ENCODE results near the gene RGR. TPM values are rescaled to one million over a fixed set of nuclear protein-coding genes. Genes with fewer than 3 reads are reported as not detected.

The RGR gene
- total RNA-seq, 1 experiment from 2014 or later = not detected

DNA sequence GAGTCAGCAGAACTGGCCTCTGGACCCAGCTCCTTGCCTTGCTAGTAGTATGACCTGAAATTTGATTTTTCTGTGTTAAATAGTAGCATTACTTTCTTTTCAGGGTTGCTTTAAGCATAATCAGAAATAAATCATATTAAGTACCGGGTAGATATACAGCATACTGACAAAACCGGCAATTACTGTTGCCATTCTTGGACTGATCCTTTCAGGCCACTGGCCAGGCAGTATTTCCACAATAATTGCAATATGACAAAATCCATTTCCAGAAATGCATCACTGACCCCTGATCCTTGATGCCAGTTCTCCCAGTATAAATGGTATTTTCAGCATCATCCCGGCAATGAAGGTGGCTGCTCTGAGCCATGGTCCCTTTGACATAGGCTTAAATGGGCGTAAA lies 10.4 kb upstream of the RGR start:
- DNase-seq (ENCODE audit: low spot score) = no peak
- TF ChIP-seq, protein P1, sequence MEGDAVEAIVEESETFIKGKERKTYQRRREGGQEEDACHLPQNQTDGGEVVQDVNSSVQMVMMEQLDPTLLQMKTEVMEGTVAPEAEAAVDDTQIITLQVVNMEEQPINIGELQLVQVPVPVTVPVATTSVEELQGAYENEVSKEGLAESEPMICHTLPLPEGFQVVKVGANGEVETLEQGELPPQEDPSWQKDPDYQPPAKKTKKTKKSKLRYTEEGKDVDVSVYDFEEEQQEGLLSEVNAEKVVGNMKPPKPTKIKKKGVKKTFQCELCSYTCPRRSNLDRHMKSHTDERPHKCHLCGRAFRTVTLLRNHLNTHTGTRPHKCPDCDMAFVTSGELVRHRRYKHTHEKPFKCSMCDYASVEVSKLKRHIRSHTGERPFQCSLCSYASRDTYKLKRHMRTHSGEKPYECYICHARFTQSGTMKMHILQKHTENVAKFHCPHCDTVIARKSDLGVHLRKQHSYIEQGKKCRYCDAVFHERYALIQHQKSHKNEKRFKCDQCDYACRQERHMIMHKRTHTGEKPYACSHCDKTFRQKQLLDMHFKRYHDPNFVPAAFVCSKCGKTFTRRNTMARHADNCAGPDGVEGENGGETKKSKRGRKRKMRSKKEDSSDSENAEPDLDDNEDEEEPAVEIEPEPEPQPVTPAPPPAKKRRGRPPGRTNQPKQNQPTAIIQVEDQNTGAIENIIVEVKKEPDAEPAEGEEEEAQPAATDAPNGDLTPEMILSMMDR (IDR thresholded peaks at IDR 0.05) = no peak
- TF ChIP-seq NFE2L1 (CRISPR knock-in tag; IDR thresholded peaks at IDR 0.05) = no peak
- no peak for TF ChIP-seq PRRX2 (CRISPR knock-in tag; IDR thresholded peaks at IDR 0.05)
- TF ChIP-seq, protein P2, sequence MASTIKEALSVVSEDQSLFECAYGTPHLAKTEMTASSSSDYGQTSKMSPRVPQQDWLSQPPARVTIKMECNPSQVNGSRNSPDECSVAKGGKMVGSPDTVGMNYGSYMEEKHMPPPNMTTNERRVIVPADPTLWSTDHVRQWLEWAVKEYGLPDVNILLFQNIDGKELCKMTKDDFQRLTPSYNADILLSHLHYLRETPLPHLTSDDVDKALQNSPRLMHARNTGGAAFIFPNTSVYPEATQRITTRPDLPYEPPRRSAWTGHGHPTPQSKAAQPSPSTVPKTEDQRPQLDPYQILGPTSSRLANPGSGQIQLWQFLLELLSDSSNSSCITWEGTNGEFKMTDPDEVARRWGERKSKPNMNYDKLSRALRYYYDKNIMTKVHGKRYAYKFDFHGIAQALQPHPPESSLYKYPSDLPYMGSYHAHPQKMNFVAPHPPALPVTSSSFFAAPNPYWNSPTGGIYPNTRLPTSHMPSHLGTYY (CRISPR knock-in tag; IDR thresholded peaks at IDR 0.05) = no peak
- no peak for TF ChIP-seq GABPB1 (CRISPR knock-in tag; IDR thresholded peaks at IDR 0.05)
- no peak for TF ChIP-seq EMX1 (CRISPR knock-in tag; IDR thresholded peaks at IDR 0.05)
- no peak for TF ChIP-seq ZNF396 (CRISPR knock-in tag; IDR thresholded peaks at IDR 0.05; ENCODE audit: borderline replicate concordance)
- no peak for TF ChIP-seq MYBL2 (CRISPR knock-in tag; IDR thresholded peaks at IDR 0.05)
- Mint-ChIP-seq H3K27ac (no peak overlapping the region), H3K9me3 (no peaks in the 10 kb centered on the region), H3K36me3 (no peaks in the 10 kb centered on the region), H3K4me1 (0 out of 2 replicates have a peak, but pooled peaks cover 4% of the 10 kb centered on the region), H3K4me3 (no peak overlapping the region), H3K27me3 (ENCODE audit: low read depth) (peaks cover 21% of the 10 kb centered on the region)
- ChIA-PET CTCF (interaction anchor here (1.2 to 1.4 kb wide), 2 partner anchors 29 to 86 kb away, joined by 3 read pairs; no protein-coding TSS in a partner anchor), POLR2A (no interaction called here)
- no peak for ATAC-seq

GRCh38 chr10:84235096-84235495 lies 9.8 kb upstream of the RGR start:
- CTCF ChIA-PET = interaction anchor here (1.2 kb wide), 1 partner anchor 21 kb away, joined by 4 read pairs; no protein-coding TSS in a partner anchor

More at GRCh38 chr10:84235096-84235495, 9.8 kb upstream of the RGR start:
- ATAC-seq (no peak), DNase-seq (ENCODE audit: low spot score) (no peak)
- Mint-ChIP-seq H3K4me3 (no peak overlapping the region), H3K36me3 (no peaks in the 10 kb centered on the region), H3K27ac (no peak overlapping the region), H3K4me1 (0 out of 2 replicates have a peak, but pooled peaks cover 4% of the 10 kb centered on the region), H3K9me3 (no peaks in the 10 kb centered on the region), H3K27me3 (ENCODE audit: low read depth) (peaks cover 22% of the 10 kb centered on the region)
- POLR2A ChIA-PET = no interaction called here
- TF ChIP-seq IRF2 (CRISPR knock-in tag; IDR thresholded peaks at IDR 0.05; ENCODE audit: borderline replicate concordance, low read depth) (no peak), ARID4B (CRISPR knock-in tag; IDR thresholded peaks at IDR 0.05; ENCODE audit: borderline replicate concordance) (no peak), GABPB1 (CRISPR knock-in tag; IDR thresholded peaks at IDR 0.05) (no peak), ZNF281 (CRISPR knock-in tag; IDR thresholded peaks at IDR 0.05) (no peak), ZNF121 (CRISPR knock-in tag; IDR thresholded peaks at IDR 0.05) (no peak), ZNF219 (CRISPR knock-in tag; IDR thresholded peaks at IDR 0.05; ENCODE audit: borderline replicate concordance) (no peak), NR1H2 (CRISPR knock-in tag; IDR thresholded peaks at IDR 0.05) (no peak), PRDM15 (CRISPR knock-in tag; IDR thresholded peaks at IDR 0.05) (no peak), RORB (CRISPR knock-in tag; IDR thresholded peaks at IDR 0.05) (no peak), ATF6 (CRISPR knock-in tag; IDR thresholded peaks at IDR 0.05) (no peak), JUN (CRISPR knock-in tag; IDR thresholded peaks at IDR 0.05) (no peak)

All from WTC11 (cell line).